Right atrium auricular region (tissue), 2 donors: ENCODE data around the gene TLX1. TPM values are rescaled to one million over a fixed set of nuclear protein-coding genes. Genes with fewer than 3 reads are reported as not detected.

ENCODE experiments used
- DNase-seq: peaks from one replicate; pipeline ENCODE4 v3.0.0-alpha.2; 2019; ENCODE audit warnings: low spot score
- H3K27ac ChIP-seq, 2 donors: fragments of 200-600 bp; sonication (generic); 1 replicate in 1 of 2; 2 replicates in 1 of 2; pipeline ENCODE4 v1.5.1; 2016 to 2019
- H3K27me3 ChIP-seq, 2 donors: fragments of 200-600 bp; sonication (generic); one replicate each; pipeline versions ENCODE4 v1.5.1 to v1.6.0; 2017 to 2019
- H3K36me3 ChIP-seq: fragments of 200-600 bp; sonication (generic); one replicate; pipeline ENCODE4 v1.5.1; 2016
- H3K4me1 ChIP-seq, 2 donors: fragments of 200-600 bp; sonication (generic); one replicate each; pipeline versions ENCODE4 v1.5.1 to v1.6.0; 2017 to 2019
- H3K4me3 ChIP-seq, 2 donors: fragments of 200-600 bp; sonication (generic); 1 replicate in 1 of 2; 2 replicates in 1 of 2; pipeline ENCODE4 v1.5.1; 2017 to 2019; ENCODE audit warnings: mild to moderate bottlenecking in 1 of 2, moderate library complexity in 1 of 2
- H3K9me3 ChIP-seq, 2 donors: fragments of 200-600 bp; sonication (generic); one replicate each; pipeline ENCODE4 v1.5.1; 2019
- total RNA-seq, 2 donors: library from RNA; depleted of rRNA; stranded (reverse); fragments of >200 nt; gene quantifications; one replicate each; pipeline ENCODE4 v1.1.0, GENCODE V29; 2016
- TF ChIP-seq, protein P1 (sequence below), 2 donors: fragments of 200-600 bp; sonication (generic); IDR thresholded peaks; one replicate each; pipeline ENCODE4 v1.5.1; 2019; ENCODE audit warnings: antibody characterized with exemption in 2 of 2

Gene TLX1
- total RNA-seq, 2 donors from 2014 or later: not detected

DNA sequence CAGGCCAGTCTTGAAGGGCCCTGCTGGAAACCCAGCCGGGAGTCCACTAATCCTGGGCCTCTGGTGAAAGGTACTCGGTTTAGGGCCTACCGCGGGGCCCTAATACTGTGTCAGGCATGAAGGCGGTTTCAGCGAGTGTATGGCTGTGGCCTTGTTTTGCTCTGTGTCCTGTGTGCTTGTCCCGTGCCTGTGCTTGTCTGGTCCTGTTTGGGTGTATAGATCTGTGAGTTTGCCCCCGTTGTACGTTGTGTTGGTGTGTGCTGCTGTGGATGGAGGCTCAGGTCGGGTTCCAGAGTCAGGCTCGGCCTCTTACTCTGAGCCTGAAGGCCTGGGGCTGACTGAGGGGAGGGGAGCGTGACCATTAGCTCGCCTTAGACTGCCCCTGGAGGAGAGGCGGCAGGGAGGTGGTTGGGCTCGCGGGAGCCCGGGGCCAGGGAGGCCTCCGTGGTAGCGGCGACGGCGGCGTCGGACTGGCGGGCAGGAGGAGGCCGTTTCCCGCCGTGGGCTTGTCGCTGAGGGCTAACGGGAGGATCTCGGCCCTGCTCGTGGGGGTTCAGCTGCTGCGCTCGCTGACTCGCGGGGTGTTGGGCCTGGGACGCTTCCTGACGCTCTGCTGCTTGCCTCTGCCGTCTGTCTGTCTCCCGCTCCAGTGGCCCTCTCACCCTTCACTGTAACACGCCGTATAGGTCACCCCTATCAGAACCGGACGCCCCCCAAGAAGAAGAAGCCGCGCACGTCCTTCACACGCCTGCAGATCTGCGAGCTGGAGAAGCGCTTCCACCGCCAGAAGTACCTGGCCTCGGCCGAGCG is 2.6 kb downstream of the TLX1 start:
- Histone ChIP-seq H3K9me3 (no peaks in the 10 kb centered on the region), H3K36me3 (no peaks in the 10 kb centered on the region), H3K27me3 (peaks cover 49 to 65% of the 10 kb centered on the region in 2 donors), H3K4me3 (peak overlapping the region in 1 of 2 donors; percentile 15), H3K27ac (no peak overlapping the region), H3K4me1 (peaks cover 0 to 43% of the 10 kb centered on the region in 2 donors)
- TF ChIP-seq, protein P1, sequence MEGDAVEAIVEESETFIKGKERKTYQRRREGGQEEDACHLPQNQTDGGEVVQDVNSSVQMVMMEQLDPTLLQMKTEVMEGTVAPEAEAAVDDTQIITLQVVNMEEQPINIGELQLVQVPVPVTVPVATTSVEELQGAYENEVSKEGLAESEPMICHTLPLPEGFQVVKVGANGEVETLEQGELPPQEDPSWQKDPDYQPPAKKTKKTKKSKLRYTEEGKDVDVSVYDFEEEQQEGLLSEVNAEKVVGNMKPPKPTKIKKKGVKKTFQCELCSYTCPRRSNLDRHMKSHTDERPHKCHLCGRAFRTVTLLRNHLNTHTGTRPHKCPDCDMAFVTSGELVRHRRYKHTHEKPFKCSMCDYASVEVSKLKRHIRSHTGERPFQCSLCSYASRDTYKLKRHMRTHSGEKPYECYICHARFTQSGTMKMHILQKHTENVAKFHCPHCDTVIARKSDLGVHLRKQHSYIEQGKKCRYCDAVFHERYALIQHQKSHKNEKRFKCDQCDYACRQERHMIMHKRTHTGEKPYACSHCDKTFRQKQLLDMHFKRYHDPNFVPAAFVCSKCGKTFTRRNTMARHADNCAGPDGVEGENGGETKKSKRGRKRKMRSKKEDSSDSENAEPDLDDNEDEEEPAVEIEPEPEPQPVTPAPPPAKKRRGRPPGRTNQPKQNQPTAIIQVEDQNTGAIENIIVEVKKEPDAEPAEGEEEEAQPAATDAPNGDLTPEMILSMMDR (IDR thresholded peaks at IDR 0.05): no peak
- DNase-seq: no peak

DNA sequence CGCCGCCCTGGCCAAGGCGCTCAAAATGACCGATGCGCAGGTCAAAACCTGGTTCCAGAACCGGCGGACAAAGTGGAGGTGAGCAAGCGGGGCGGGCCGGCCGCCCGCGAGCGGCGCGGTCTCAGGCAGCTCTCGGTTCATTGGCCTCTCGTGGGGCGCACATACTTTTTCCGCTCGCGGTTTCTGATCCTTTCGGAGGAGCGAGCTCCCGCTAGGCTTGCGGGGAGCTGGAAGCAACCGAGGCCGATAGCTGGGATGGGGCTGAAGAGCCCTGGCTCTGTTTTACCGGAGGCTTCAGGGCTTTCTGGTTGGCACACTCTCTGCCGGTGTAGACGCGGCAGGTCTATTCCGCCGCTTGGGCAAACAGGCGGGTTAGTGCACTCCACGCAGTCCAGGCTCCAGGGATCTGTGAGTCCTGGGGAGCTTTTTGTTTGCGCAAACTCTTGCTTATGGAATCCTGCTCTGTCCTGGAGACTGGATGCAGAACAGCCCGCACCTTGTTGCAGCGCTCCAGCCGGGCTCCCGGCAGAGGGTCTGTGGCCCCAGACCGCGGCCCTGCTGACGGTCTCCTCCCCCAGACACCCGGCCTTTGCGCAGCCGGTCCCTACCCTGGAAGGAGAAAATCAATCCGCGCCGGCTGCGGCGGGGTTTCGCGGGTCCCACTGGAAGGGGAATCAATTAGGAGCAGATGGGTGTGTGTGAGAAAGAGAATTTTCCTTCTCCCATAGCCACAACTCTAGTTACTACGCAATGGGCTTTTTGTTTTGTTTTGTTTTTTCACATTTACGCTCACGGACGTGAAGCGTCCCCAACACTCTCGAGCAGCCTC is 3.4 kb downstream of the TLX1 start:
- Histone ChIP-seq H3K27ac (no peak overlapping the region), H3K27me3 (peaks cover 53 to 73% of the 10 kb centered on the region in 2 donors), H3K4me3 (peak overlapping the region in 1 of 2 donors; percentile 15), H3K36me3 (no peaks in the 10 kb centered on the region), H3K4me1 (peaks cover 0 to 46% of the 10 kb centered on the region in 2 donors), H3K9me3 (no peaks in the 10 kb centered on the region)
- TF ChIP-seq, protein P1 (IDR thresholded peaks at IDR 0.05): no peak
- no peak for DNase-seq

DNA sequence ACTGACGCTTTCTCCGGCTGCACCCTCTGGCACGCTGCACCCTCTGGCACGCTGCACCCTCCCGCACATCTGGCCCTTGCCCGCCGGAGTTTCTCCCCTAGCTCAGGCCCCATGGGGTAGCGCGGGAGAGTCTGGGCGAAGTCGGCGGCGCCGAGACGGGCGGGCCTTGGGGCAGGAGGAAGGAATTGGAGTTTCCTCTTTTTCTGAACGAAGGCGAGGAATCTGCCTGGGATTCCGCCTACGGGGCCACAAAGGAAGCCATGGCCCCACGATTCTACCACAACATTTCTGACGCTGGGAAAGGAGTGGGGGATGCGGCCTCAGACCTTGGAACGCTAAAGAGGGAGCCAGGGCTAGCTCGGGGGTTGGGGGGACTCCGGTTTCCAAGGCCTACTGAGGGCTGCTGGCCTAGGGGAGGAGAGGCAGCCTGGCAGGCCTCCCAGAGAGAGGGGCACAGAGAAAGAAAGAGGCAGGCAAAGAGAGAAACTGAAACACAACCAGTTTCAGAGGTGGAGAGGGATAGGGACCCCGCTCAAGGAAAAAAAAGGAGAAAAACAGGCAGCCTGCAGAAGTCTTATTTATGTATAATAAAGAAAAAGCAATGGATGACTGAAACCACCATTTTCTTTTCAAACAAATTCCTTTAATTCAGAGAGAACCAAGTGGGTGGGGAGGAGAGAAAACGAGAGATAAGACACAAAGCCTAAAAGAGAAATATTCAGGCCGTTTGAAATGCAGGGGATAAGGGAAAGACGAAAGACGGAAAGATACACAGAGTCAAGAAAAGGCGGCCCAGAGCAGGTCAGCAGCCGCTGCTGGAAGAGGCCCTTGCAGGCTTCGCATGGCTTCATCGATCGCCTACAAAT is 4.3 kb downstream of the TLX1 start:
- H3K9me3 ChIP-seq: no peaks in the 10 kb centered on the region
- peaks cover 55 to 77% of the 10 kb centered on the region in 2 donors for H3K27me3 ChIP-seq
- peak overlapping the region in 1 of 2 donors; percentile 15 for H3K4me3 ChIP-seq
- no peaks in the 10 kb centered on the region for H3K36me3 ChIP-seq
- H3K4me1 ChIP-seq: peaks cover 0 to 54% of the 10 kb centered on the region in 2 donors
- no peak for DNase-seq
- TF ChIP-seq, protein P1 (IDR thresholded peaks at IDR 0.05): no peak
- no peak overlapping the region for H3K27ac ChIP-seq

DNA sequence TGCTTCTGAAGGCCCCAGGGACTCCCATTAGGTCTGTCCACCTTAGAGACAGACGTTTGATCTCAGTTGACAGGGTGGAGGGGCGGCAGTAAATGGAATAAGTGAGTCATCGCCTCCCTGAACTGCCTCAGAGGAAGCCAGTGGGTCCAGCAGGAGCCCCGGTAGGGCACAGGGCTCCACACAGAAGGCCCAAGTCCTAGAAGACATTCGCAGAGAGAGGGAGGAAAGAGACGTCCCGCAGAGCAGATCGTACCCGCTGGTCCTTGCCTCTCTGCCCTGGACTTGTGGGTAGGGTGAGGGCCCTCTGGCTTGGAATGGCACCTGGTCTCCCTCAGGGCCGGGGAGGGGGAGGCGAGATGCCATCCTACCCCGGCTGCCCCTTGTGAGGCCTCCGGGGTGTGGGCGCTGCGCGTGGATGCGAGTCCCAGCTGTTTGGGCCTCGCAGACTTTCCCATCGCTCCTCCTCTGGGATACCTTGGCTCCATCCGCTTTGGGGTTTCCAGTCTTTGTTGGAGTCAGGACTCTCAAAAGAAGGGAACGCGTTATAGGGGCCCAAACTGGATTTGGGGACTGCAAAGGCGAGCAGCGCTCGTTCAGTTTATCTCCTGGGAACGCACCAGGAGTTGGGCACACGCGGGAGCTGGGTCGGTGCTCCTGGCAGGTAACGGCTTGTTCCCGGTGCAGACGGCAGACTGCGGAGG is 5.1 kb downstream of the TLX1 start:
- Histone ChIP-seq H3K27ac (no peak overlapping the region), H3K4me3 (no peak overlapping the region), H3K4me1 (peaks cover 0 to 51% of the 10 kb centered on the region in 2 donors), H3K36me3 (no peaks in the 10 kb centered on the region), H3K27me3 (peaks cover 57 to 77% of the 10 kb centered on the region in 2 donors), H3K9me3 (no peaks in the 10 kb centered on the region)
- TF ChIP-seq, protein P1 (IDR thresholded peaks at IDR 0.05): no peak
- DNase-seq: no peak

DNA sequence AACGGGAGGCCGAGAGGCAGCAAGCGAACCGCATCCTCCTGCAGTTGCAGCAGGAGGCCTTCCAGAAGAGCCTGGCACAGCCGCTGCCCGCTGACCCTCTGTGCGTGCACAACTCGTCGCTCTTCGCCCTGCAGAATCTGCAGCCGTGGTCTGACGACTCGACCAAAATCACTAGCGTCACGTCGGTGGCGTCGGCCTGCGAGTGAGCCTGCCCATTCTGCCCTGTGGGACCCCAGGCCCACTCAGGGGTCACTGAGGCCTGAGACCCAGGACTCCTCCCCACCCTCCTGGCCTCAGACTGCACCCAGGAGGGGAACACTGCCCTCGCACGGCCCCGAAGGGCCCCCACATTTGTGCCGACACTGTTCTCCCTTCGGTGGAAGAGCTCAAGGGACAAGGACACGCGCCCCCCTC is 5.6 kb downstream of the TLX1 start:
- H3K4me1 ChIP-seq: peaks cover 0 to 46% of the 10 kb centered on the region in 2 donors
- H3K27me3 ChIP-seq: peaks cover 62 to 77% of the 10 kb centered on the region in 2 donors
- H3K4me3 ChIP-seq: no peak overlapping the region

More for the DNA sequence above, 5.6 kb downstream of the TLX1 start:
- no peak for DNase-seq
- Histone ChIP-seq H3K36me3 (no peaks in the 10 kb centered on the region), H3K27ac (no peak overlapping the region), H3K9me3 (no peaks in the 10 kb centered on the region)
- TF ChIP-seq, protein P1 (IDR thresholded peaks at IDR 0.05): no peak
